GM12864 (cell line): ENCODE measurements around the gene CTDNEP1.

Experiments
- DNase-seq: peaks from one replicate; pipeline ENCODE4 v3.0.0-alpha.2; 2011; ENCODE audit warnings: low read depth
- H3K4me3 ChIP-seq: 2 replicates; pipeline ENCODE4 v1.5.1; 2011; ENCODE audit warnings: mild to moderate bottlenecking, low read depth, low read length, control low read depth
- TF ChIP-seq, protein P1 (sequence below): IDR thresholded peaks from 2 replicates; pipeline ENCODE4 v1.5.1; 2011; ENCODE audit warnings: low read depth, mild to moderate bottlenecking, moderate library complexity, low read length, control low read depth, inconsistent platforms; ENCODE audit errors: missing control alignments

CTDNEP1 gene

DNA sequence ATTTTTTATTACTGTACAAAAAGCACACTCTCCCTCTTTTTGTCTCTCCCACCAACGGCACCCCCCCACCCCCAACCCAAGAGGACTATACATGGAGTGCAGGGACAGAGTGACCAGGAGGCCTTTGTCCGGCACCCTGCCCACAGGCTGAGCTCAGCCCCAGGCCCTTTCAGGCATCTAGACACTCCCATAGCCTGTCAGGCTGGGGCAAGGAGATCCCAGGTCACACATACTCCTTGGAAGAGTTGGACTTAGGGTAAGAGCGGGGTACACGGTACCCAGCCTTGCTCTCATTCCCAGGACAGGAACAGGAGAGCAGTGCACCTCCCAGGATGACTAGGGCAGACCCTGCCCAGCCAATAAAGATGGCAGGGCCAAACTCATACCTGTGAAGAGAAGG, 8.6 kb upstream of the CTDNEP1 start:
- DNase-seq: no peak
- TF ChIP-seq, protein P1, sequence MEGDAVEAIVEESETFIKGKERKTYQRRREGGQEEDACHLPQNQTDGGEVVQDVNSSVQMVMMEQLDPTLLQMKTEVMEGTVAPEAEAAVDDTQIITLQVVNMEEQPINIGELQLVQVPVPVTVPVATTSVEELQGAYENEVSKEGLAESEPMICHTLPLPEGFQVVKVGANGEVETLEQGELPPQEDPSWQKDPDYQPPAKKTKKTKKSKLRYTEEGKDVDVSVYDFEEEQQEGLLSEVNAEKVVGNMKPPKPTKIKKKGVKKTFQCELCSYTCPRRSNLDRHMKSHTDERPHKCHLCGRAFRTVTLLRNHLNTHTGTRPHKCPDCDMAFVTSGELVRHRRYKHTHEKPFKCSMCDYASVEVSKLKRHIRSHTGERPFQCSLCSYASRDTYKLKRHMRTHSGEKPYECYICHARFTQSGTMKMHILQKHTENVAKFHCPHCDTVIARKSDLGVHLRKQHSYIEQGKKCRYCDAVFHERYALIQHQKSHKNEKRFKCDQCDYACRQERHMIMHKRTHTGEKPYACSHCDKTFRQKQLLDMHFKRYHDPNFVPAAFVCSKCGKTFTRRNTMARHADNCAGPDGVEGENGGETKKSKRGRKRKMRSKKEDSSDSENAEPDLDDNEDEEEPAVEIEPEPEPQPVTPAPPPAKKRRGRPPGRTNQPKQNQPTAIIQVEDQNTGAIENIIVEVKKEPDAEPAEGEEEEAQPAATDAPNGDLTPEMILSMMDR: no peak
- H3K4me3 ChIP-seq: no peak overlapping the region

DNA sequence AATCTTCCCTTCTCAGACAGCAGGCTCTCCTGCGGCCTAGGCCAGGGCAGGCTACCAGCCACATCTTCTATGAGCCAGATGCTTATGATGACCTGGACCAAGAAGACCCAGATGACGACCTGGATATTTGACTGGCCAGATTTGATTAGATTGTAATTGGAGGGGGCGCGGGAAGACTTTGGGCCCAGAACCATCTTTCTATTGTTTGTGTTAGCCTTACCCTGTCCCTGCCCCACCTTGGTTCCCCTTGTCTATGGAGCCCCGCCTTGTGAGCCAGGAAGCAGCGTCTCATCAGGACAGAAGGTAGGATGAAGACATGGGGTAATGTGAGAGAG, 8.0 kb upstream of the CTDNEP1 start:
- TF ChIP-seq, protein P1: no peak
- no peak overlapping the region for H3K4me3 ChIP-seq
- DNase-seq: no peak

DNA sequence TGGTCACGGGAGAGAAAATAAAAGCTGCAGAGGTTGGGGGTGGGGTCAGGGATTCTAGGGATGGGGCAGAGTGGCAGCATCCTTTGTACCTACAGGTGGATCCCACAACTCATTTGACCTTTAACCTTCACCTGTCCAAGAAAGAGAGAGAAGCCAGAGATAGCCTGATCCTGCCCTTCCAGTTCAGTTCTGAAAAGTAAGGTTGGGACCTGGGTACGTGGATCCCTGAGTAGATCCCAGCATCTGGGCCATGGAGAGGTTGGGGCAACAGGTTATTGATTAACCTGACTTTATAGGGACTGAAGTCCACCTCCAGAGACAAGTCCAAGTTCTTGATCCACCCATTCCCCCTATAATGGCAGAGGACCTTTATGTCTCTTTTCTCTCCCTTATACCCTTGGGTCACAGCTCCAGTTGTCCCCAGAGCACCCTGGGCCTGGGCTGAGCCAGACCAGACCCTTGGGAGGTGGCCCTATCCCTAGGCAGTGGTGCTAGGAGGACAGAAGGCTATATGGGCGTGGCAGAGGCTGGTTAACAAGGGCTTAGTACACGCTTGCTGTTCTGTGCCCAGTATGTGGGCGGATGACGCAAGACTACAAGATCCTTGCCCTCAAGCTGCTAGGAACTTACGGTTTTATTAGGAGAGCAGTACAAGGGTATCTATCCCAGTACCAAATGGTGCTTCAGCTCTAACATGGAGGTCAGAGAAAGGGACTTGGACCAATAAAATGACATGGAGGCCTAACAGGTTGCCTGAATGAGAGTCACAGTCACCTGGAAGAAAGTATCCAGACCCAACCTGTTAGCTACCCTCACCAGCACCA, 7.4 kb upstream of the CTDNEP1 start:
- TF ChIP-seq, protein P1: no peak
- no peak overlapping the region for H3K4me3 ChIP-seq
- no peak for DNase-seq

DNA sequence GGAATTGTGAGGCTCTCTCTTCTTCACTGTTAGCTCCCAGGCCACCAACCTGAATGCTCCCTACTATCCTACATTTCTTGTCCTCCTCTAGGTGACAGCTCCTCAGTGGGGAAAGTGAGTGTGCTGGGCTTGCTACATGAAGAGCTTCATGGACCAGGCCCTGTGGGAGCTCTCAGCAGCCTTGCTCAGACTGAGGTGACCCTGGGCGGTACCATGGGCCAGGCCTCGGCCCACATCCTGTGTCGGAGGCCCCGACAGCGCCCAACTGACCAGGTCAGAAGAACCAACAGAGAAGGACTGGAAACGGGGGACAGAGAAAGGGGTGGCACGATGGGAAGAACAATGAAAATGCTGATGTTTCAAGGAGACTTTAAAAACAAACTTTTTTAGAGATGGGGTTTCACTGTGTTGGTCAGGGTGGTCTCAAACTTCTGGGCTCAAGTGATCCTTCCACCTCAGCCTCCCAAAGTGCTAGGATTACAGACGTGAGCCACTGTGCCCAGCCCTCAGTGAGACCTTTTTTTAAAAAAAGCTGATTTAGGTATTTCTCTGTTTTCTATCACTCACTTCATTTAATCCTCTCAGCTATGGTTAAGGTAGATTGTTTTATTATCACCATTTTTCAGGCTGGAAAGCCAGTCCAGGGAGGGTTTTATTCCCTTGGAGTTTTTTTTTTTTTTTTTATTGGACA, 5.4 kb upstream of the CTDNEP1 start:
- no peak for DNase-seq
- TF ChIP-seq, protein P1: no peak
- H3K4me3 ChIP-seq: no peak overlapping the region

DNA sequence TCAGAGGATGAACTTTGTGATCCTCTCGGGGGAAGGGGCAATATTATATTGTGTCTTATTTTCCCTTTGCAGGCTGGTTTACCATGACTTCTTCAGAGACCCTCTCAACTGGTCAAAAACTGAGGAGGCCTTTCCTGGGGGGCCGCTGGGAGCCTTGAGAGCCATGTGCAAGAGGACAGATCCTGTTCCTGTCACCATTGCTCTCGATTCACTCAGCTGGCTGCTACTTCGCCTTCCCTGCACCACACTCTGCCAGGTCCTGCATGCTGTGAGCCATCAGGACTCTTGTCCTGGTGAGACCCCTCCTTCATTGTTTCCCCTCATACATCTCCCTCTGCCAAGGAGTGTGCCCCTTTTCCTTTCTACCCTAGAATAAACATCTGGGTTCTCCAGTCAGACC, 3.0 kb upstream of the CTDNEP1 start:
- no peak for DNase-seq
- TF ChIP-seq, protein P1: no peak
- H3K4me3 ChIP-seq: no peak overlapping the region

DNA sequence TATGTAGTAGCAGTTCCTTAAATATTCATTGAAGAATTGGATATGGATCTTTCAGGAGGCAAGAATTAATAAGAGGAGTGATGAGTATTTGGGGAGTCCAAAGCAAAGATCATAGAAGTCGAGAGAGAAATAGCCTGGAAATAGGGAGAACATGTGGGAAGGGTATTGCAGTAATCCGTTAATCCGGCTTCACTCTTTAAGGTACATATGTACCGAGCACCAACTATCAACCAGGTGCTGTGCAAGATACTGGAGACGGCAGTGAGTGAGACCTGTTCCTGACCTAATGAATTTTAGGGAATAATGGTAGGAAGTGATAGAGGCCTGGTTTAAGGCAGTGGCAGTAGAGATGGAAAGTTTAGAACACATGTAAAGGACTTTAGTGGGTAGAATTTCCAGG, 1.5 kb upstream of the CTDNEP1 start:
- no peak for DNase-seq
- TF ChIP-seq, protein P1: no peak
- H3K4me3 ChIP-seq: peak overlapping the region; percentile 77
